HG03520 (cell line): ENCODE data around the gene TRPC4.

Experiments
- ATAC-seq: cut with Tn5 transposase; IDR thresholded peaks from one replicate; pipeline ENCODE4 v1.9.1; 2021; ENCODE audit warnings: mild to moderate bottlenecking, moderate library complexity; ENCODE audit not compliant: unreplicated experiment

Gene TRPC4

DNA sequence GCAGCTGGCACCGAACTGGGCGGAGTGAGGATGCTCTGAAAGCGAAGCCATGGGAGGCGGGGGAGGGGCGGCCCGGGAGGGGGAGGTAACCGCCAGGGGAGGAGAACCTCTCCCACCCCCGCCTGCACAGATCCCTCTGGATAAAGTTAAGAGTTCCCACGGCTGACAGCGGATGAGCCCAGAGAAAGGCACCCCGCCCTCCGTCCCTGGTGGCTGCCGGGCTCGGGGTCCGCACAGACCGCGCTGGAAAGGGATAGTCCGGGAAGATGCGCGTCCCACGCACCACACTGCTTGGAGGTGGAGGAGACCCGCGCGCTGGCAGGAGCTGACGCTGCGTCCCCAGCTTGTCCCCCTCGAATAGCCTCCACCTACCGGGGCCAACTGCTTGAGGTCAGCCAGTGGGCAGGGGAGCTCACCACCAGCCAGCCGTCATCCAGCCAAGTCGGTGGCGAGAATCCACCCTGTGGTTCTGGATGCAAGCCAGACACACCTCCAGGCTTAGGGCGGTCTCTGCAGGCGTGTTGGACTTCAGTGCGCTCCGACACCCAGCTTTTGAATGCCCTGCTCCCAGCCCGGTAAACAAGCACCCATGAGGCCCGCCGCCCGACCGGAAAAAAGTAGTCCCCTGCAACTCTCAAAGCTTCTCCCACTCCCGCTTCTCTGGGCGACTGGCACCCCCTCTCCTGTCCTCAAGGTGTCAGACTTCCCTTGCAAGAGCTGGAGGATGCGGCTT lies at the start of gene TRPC4:
Gene TRPC4, minus strand, starts transcription at position 17 of the 733 bp plus-strand sequence. CDS start 86,439 bp downstream, outside the sequence.
- no peak for ATAC-seq

DNA sequence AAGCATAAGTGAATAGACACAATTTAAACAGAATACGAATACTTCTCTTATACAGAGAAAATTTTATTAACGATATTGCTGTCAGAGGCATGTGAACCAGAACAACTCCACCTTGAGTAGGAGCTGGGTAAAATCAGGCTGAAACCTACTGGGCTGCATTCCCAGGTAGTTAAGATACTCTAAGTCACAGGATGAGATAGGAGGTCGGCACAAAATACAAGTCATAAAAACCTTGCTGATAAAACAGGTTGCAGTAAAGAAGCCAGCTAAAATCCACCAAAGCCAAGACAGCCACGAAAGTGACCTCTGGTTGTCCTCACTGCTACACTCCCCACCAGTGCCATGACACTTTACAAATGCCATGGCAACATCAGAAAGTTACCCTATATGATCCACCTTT lies 49.2 kb upstream of the TRPC4 start:
- ATAC-seq, result no peak

DNA sequence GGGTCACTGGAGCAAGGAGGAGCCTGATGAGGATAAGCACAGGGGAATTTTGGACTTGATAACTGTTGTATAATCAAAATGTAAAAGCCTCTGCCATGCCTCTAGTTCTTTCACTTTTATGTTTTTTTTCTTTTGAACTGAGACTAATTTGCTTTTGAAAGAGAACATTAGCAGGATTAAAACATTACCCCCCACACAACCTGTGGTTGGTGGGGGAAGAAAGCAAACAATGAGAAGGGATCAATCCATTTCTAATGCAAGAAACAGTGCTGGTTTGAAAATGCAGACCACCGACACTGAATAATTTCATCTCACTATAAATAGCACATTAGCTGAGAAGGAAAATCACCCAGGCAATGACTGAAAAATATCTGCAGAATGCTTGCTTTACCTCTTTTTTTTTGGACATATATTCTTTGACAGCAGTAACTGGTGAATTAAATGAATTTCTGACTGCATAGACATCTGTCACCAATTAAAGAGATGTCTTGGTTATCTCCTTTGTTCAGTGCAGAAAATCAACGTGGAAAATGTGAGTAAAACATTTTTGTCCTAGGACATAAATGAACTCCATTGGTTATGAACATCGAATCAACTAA lies 48.6 kb upstream of the TRPC4 start:
- ATAC-seq, result no peak

DNA sequence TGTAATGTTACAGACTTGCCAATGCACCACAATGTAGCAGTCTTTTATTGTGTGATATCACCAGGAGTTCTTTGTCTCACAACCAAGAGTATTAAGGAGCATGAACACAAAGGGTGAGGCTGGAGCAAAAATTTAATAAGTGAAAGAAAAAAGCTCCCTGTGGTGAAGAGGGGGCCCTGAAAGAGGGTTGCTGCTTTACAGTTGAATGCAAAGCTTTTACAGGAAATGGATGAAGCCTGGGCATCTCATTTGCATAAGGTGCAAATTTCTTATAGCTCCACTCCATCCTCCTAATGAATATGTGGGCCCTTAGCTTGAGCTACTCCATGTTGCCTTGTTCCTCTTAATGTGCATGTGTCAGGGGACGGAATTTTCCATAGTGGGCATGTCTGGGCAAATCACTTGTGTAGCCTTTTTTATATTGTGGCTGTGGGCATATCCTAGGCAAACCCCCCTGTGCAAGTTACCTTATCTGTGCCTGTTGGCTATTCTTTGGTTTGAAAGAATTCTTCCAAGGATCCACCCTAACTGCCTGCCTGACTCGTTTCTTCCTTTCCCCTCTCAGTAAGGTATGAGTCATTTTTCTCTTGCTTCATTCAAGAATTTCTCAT lies 45.3 kb upstream of the TRPC4 start:
- ATAC-seq, result no peak

DNA sequence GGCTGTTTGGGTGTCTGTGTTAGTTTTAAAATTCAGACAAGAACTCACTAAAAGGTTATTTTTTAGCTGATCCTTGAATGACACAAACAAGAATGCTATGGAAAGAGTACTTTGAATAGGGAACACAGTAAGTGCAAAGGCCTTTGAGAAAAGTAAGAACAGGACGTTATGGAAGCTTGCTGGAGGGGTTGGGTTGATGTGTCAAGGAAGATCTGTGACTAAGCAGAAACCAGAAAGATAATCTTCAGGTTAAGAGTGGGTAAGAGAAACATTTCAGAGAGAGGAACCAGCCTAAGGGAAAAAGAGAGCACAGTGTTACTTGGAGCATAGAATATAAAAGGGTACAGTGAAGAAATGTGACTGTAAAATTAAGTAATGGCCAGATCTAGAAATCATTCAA lies 41.2 kb upstream of the TRPC4 start:
- no peak for ATAC-seq

DNA sequence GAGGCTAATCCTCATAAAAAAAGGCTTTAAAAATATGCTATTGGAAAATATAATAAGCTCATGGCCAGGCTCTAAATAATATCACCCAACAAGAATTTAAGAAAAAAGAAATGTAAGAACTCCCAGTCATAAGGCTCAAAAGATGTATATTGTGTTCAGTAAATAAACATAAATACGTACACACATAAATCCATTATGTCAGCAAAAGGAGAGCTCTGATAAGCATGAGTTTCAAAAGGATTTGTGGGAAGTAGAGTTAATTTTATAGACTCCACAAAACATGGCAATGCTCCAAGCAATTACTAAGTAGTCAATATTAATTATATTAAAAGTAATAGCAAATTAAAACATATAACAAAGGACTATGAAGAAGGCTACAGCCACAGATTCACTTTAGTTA lies 37.3 kb upstream of the TRPC4 start:
- no peak for ATAC-seq

DNA sequence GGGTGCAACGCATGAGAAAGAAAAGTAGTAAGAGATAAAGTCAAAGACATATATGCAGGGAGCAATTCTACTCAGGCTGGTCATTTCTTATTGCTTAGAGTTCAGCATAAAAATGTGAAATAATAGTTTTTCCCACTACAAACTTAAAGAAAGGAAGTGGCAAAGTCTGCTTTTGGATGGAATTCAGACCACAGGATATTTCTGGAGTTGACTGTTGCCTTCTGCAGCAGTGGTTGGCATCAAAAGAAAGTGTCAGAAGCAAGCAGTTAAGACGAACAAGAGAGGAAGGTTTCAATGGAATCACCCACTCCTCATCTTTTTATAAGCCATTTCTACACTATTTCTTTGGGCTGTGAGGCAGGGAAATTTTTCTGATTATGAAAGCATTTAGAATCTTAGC lies 36.2 kb upstream of the TRPC4 start:
- ATAC-seq, result no peak

DNA sequence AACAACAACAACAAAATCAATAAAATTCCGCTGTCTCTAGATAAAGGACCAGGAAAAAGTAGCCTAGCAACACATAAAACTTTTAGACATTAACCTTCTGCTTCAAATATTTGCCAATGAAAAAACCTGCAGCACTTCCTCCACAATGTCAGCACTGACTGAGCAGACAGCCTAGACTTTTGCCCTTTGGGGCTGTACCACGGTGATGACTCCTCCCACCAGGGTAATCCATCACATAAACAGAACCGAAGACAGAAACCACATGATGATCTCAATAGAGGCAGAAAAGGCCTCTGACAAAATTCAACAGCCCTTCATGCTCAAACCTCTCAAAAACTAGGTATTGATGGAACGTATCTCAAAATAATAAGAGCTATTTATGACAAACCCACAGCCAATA lies 30.2 kb upstream of the TRPC4 start:
- no peak for ATAC-seq

DNA sequence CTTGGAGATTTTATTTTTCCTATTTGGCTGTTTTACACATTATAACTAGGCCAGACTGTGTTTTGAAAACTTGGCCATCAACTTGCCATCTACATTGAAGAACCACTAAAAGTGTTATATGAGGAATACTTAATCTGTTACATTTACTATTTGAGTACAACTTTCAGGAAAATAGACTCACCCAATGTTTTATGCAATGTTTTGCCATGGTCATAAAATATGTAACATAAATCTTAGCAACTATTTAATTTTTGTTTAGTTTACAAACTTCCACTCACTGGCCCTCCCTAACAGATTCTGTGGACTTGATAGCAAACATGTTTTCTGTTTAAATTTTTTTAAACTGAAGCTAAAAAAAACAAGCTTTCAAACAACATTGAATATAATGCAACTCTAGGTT lies 23.7 kb upstream of the TRPC4 start:
- ATAC-seq, result no peak

DNA sequence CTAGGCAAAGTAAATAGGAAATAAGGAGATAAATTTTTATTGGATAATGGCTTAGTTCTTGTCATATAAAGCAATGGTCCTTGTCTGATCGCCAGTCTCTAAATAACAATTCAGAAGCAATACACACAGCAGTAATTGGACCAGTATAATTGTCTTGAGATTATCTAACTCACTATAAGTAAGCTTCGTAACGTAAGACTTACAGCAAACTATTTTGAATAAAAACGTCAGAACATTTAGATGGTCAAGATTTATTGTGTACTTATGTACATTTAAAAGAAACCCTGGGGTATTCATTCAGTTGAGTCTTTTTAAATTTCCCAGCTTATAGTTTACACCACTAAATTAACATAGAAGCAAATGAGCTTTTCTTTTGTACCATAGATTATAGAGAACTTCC lies 20.2 kb upstream of the TRPC4 start:
- ATAC-seq, result no peak

DNA sequence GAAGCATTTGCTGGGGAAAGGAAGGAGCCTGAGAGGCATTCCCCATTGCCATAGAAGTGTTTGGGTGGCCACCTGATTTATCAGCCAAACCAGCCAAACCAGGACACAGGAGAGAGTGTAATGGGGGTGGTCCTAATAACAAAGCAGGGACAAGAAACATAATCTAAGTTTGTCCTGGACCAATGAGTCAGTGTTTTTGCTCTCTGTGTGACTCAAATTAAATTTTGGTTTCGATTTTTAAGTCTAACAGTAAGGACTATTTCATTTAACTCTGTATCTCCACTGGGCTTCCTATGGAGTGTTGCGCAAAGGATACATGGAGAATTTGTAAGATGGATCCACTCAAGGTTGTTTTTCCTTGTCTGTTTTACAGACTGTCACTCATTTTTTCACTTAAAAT lies 19.5 kb upstream of the TRPC4 start:
- no peak for ATAC-seq

DNA sequence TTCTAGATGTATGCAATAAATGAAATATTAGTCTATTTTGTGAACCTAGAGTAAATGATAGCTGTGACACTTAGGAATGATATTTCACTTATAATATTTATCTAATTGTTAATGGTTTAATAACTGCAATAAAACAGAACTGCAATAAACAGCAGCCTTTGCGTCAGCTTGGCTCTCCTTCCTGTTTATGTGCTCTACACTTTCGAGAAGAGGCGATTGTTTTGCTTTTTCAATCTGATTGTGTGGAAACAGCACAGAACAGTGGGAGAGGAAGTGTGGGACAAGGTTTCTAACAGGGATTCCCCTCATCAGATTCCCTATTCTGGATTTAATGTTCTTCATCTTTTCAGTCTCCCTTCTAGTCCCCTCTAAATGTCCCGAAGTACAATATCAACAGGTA lies 17.3 kb upstream of the TRPC4 start:
- ATAC-seq, result no peak

DNA sequence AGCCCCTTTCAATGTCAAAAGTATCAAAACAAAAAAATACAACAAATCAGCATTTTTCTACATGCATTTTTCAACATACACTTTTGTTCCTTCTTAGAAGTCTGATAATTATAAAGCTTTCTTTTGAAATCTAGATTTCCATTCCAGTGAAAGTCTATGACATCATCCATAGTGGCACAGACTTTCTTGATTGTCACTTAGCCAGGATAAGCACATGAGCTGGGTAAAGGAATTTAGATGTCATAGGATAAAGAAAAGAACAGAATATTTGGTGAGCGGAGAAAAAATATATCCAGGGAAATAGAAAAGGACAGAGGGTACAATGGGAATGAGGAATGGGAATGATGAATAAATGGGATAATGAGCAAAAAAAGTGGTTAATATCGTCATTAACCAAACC lies 15.1 kb upstream of the TRPC4 start:
- ATAC-seq, result no peak

DNA sequence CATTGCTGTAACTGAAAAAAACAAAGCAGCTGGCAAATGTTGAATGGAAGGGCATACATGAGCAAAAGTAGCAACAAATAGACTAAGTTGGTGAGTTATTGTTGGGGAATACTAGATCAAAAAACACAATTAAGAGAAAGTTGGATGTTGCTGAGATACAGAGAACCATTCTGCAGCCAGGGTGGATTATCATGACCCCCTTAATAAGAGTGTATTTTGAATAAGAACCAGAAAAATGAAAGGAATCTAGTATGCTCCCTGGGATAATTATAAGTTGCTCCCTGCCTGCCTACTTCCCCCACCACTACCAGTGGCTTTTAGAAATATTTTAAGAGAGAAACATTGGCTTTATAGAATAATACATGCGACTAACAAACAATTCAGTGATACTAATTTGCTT lies 14.5 kb upstream of the TRPC4 start:
- no peak for ATAC-seq

DNA sequence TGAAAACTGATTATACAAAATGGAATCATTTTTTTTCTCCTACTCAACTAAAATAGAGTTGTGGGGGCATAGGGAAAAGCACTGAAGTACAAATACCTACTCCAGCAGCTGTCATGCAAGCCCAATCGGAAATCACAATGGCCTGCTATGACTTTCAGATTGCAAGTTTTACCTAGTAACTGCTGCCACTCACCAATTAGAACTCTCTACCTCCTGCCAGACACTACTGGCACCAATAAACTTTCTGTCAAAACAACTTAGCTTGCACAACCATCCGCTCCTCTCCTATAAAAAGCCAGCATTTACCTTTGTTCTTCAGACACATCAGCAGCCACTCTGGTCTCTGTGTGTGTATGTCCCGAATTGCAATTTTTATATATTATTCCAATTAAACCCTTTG lies 9.3 kb upstream of the TRPC4 start:
- ATAC-seq, result no peak

DNA sequence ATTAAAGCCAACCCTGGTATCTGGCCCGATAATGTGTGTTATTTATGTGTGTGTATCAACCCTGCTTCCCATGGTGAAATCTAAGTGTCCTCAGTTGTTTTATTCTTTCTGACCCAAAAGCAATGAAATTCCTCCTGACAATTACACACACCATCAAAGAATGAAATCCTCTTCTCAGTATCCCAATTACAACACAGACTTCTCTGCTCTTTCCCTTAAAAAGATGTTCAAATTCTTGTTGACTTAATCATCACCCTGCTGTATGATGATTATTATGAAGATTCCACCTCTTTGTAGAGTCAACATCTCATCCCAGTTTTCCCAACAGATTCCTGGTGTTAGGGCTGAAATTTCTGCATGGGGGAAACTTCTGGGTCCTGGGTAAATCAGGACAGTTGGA lies 8.9 kb upstream of the TRPC4 start:
- no peak for ATAC-seq

DNA sequence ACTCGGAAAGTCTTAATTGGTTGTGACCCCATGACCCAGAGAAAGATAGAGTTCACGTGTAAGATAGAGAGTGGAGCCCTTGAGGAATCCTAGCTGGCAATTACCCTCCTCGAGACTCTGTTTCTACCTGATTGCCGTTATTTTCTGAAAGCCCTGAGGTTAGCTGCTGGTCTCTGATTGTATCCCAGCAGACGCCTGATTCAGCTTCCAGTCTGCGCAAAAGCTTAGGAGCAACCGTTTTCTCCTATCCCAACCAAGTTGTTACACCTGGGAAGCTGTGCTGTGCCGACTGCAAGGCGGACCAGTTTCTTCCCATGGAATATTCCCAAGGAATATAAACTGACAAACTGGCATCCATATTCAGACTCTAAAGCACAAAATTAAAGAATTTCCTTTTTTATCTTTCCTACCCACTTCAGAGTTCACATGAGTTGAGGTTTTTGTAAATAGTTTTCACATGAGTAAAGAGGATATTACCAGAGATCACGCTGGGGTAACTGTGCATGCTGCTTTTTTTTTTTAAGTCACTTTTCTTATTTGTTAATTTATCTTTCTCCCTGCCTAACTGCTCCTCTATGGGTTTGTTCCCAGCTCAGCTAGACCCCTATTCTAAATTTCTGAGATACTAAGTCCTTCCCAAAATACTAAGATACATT lies 1.5 kb upstream of the TRPC4 start:
- no peak for ATAC-seq

DNA sequence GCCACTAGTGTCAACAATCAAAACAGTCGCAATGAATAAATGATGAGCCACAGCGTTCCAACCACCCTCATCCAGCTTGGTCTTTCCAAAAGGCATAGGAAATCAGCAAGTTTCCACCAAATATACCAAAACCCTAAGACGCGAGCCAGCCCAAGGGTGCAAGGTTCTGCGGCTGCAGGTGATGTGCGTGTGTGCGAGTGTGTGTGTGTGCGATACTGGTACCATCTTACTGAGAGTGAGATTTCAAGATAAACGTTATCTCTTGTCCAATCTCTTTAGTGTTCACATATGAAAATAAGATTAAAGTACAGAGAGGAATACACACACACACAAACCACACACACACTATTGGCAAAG lies 895 bp upstream of the TRPC4 start:
- no peak for ATAC-seq

DNA sequence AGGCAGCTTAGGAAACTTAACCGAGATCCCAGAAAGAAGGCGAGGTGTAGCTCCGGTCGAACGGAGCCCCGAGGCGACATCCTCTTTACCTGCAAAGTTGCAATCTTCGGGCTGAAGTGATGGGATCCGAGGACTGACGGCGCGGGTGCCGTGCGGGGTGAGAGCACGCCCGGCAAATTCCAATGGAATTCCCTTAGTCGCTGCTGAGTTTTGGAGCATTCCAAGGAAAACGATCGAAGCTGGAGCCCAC lies 141 bp downstream of the TRPC4 start:
- ATAC-seq, result no peak

DNA sequence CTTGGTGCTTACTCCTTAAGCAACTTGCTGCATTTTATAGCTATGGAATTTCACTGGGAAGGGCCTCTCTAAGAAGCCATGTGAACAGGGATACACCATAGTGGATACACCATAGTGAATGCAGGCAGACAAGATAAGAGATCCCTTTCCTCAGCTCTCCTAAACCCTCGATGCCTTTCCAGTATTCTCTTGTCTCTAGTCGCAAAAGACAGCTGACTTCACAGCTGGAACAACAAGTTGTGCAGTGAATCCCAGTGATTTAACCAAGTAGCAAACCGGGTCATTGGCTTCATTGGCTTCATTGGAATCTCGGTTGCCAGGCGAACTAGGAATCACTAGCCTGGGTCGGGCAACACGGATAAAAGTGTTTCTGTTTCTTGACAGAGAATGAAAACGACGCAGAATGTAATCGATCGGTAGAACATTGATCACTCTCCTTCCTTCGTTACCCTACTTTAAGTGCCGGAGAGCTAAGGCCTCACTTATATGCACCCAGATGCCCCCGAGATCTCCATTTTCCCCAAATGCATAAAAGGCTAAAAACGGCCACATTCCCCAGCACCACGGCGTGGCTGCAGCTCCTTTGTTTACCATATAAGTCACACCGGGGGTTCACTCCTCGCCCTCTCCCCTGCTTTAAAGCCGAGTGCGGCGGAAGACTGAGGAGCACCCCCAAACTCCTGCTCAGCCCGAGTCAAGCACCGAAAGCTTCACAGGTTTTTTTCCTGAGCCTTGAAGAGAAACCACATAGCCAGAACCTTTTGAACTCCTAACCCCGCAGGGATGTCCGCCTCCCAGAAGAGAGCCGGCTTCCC lies 674 bp downstream of the TRPC4 start:
- ATAC-seq, result no peak

DNA sequence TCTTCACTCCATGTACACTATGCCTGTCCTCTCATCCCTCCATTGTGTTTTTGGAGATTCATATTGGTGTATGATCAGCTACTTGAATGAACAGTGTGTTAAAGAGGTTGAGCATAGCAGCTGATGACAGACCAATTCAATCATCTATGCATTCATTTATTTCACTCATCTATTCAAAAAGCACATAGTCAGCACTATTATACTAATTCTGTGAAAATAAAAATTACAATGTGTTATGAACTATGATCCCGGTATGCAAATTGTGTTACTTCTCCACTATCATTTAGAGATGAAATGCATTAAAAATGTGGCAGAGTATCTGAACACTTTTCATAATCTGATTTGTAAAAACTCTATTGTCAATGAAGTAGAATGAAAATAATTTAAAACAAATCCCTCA lies 5.9 kb downstream of the TRPC4 start:
- no peak for ATAC-seq

DNA sequence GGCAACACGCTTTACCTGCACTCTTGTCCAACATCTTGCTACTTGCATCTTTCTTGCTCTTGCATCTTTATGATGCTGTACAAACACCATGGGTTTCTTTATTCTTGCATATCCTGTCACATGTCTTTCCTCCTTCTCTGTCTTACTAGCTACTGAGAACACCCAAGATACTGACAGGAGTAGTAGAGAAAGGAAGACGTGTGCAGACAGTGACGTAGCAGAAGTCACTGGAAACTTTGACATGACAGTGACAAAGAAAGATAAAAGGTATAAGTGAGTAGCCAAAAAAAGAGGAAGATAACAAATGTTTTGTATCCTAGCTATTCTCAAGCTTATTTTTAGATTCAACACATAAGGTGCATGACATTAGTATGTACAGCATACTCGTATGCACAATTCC lies 34.2 kb downstream of the TRPC4 start:
- no peak for ATAC-seq
